Fibroblast of skin of abdomen (primary cell): ENCODE data around the gene RPL28. TPM values are rescaled to one million over a fixed set of nuclear protein-coding genes. Genes with fewer than 3 reads are reported as not detected.

Source experiments
- DNase-seq: peaks from one replicate; pipeline ENCODE4 v3.0.0-alpha.2; 2013
- polyA plus RNA-seq, 2 experiments: library from polyadenylated mRNA; unstranded; fragments of 120-200 nt; gene quantifications; one replicate each; pipeline ENCODE4 v1.2.1, GENCODE V29; 2013; ENCODE audit not compliant: insufficient read length in 2 of 2

RPL28 gene
- polyA plus RNA-seq (2013, experiment 1 of 2; ENCODE audit: insufficient read length): 1,901 TPM
- polyA plus RNA-seq (2013, experiment 2 of 2; ENCODE audit: insufficient read length): 2,044 TPM

GRCh38 chr19:55385724-55386492 lies at the start of gene RPL28:
Gene RPL28, plus strand, starts transcription at chr19:55385932. Its CDS starts 426 bp downstream, at chr19:55386358.
- DNase-seq: peak; percentile 98

GRCh38 chr19:55336101-55336500 lies 49.6 kb upstream of the RPL28 start:
- DNase-seq: peak; percentile 36

DNA sequence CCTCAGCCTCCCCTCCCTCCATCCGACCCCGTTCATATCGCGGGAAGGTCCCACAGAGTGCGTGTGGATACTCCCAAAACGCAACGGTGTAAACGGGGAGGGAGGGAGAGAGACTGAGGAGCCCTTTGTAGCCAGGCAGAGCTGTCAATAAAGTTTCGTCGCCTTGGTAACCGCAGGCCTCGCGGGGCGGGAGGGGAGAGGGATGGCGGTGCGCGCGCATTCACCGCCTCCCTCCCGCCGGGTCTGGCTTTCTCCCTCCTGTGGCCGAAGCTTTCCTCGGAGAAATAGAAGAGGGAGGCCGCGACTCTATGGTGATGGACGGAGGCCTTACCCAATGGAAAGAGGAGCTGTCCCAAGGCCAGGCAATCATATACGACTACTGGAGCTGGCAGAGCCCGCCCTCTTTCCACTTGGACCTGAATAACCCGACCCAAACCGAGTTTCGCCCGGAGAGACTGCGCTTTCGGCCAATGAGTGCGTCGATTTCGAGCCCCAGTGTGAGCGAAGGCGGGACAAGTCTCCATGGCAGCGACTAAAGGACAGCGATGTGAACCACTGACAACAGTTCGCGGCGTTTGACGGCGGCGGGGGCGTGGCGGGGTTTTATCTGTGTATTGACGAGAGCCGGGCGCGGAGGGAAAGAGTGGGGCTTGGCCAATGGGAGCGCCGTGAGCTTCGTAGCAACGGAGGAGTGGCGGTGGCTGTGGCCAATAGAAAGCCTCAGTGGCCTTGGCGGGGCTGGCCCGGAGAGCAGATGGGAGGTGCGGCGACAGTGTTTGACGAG lies 46.4 kb upstream of the RPL28 start, which contains the start of gene KMT5C:
Gene KMT5C (plus strand): TSS at position 772 of the 784 bp plus-strand sequence. CDS start 2,061 bp downstream, outside the sequence.
- DNase-seq: peak; percentile 100

GRCh38 chr19:55339889-55340783 lies 45.6 kb upstream of the RPL28 start:
- no peak for DNase-seq

- DNase-seq: no peak
Observed at GRCh38 chr19:55340784-55341147, 45.0 kb upstream of the RPL28 start.

GRCh38 chr19:55341171-55341588 lies 44.6 kb upstream of the RPL28 start:
- DNase-seq: peak; percentile 47

GRCh38 chr19:55341595-55342531 lies 43.9 kb upstream of the RPL28 start:
- DNase-seq: no peak

DNA sequence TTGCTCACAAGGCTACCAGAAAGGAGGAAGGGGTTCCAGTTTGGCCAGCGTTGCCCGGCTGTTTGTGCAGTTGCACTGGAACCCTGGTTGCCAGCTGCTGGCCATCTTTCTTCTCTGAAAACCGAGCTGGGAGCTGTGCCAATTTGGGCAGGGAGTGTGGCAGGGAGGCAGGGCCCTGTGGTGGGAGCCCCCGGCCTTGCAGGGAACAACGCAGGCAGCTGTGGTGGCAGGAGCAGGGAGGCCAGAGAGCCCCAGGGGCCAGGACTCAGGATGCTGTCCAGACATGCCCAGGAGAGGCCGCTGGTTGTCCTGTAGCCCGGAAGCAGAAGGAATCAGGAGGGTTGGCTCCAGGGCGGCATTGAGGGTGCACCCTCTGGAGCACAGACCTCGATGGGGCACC lies 41.3 kb upstream of the RPL28 start:
- no peak for DNase-seq

- DNase-seq: no peak
Observed at GRCh38 chr19:55345101-55345817, 40.5 kb upstream of the RPL28 start.

DNA sequence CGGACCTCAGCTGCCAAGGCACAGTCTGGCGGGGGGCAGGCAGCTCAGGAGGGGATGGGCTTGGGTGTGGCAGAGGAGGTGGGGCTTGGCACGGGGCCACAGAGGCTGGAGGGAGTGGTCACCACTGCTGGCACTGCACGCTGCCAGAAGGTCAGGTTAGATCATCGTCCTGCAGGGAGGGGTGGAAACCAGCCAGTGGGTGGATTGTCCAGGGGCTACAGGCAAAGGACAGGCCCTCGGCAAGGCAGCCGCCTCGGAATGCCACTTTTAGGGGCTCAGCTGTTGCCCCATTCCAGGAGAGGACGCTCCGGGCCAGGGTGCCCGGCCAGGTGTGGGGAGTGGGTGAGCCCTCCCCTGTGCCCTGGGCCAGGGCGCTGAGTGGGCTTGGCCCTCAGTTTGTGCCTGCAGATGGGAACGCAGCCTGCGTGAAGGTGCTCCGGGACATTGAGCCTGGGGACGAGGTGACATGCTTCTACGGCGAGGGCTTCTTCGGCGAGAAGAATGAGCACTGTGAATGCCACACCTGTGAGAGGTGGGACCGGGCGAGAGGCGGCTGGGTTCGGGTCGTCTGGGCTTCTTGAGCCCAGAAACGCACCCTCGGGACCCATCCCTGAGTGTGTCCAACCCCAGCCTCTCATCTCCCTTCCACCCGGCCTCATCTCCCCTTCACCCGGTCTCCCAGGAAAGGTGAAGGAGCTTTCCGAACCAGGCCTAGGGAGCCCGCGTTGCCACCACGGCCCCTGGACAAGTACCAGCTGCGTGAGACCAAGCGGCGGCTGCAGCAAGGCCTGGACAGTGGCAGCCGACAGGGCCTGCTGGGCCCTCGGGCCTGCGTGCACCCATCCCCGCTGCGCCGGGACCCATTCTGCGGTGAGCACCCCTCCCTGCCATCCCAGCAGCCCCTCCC lies 39.7 kb upstream of the RPL28 start:
- DNase-seq: no peak

GRCh38 chr19:55346725-55347441 lies 38.8 kb upstream of the RPL28 start:
- DNase-seq: no peak

GRCh38 chr19:55347442-55348009 lies 38.2 kb upstream of the RPL28 start:
- DNase-seq: no peak

GRCh38 chr19:55348317-55349034 lies 37.3 kb upstream of the RPL28 start:
- no peak for DNase-seq

DNA sequence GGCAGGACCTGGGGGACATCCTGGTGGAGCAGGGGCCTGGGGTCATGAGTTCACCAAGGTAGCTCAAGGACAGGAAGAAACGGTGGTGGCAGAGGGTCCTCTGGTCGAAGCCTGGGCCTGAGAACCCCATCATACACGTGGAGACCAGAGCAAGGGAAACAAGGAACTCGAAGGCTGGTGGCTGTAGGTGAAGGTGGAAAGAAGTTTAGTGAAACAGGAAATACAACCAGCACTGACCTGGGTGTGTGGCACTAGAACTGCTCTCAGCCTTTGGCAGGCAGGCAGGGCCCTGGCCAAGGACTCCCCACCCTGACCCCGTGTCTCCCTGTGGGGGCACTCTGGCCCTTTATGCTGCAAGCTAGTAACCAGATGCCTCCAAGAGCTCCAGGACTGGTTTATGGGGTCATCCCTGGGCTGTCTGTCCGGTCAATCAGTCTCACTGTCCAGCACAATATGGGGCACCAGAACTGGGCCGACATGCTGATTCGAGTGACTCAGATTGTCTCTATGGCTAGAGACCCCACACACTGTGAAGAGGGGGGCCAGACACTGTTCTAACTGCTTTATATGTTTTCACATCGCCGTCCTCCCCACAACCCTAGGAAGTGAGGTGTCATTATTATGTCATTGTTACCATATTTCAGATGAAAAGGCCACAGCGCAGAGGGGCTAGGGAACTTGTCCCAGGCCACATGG lies 35.0 kb upstream of the RPL28 start:
- no peak for DNase-seq

DNA sequence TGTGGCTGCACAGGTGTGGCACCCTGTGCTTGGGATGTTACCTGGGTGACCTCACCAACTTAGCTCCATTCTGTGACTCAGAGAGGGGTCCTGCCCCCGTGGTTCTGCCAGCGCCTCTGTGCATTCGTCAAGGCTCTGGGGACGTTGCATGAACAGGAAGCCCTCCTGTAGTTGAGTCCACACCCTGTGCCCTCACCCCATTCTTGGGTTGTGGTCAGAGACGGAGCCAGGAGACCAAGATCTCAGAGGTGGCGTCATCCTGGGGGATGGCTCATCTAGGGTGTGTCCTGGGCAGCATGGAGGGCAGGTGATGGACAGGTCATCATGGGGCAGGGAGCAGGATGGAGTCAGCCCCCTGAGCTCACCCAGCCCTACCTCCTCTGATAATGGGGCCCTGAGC lies 33.7 kb upstream of the RPL28 start:
- DNase-seq: no peak

DNA sequence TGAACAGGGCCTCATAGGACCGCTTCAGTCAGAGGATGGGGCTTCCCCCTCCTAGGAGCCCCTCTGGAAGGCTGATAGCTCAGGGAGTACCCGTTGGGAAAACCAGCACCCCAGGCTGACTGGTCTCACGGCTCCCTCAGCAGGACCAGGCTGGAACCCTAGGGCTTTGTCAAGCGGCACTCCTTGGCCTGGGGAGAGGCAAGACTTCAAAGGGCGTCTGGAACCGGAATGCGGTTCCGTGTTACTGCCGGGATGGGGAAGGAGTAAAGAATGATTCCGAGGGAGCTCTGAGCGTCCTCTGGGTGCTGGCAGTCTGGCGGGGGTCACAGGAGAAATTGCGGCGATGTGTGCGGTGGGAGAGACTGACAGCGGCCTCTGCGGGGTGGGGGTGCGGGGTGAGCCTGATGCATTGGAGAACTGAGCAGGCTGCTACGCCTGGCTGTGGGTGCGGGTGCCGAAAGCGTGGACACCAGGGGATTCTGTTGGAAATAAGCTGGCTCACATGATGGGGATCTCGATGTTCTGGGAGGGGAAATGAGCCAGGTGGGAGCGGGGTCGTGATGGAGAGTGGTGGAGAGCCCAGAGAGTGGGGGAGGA lies 33.1 kb upstream of the RPL28 start:
- no peak for DNase-seq

- no peak for DNase-seq
Observed at GRCh38 chr19:55353356-55353802, 32.4 kb upstream of the RPL28 start.
